Nephron progenitor cell (in vitro differentiated cells): ENCODE results near the gene NNT.
"Not testable (repeated sequence)": the region's sequence is repeated elsewhere in the genome, so short reads cannot be mapped to it uniquely, and the experiment has no call there.

Experiments
- DNase-seq: peaks from one replicate; pipeline ENCODE4 v3.0.0; 2021
- H3K27ac Mint-ChIP-seq: 2 replicates; pipeline ENCODE4 v1.8.0; 2021; ENCODE audit warnings: mild to moderate bottlenecking, moderate library complexity, mixed read lengths
- H3K27me3 Mint-ChIP-seq: 2 replicates; pipeline ENCODE4 v1.8.0; 2021; ENCODE audit warnings: mild to moderate bottlenecking, low read depth, mixed read lengths; ENCODE audit not compliant: poor library complexity
- H3K36me3 Mint-ChIP-seq: 2 replicates; pipeline ENCODE4 v1.8.0; 2021; ENCODE audit warnings: low read depth, mixed read lengths
- H3K4me1 Mint-ChIP-seq: 2 replicates; pipeline ENCODE4 v1.8.0; 2021; ENCODE audit warnings: mixed read lengths
- H3K4me3 Mint-ChIP-seq: 2 replicates; pipeline ENCODE4 v1.8.0; 2021; ENCODE audit warnings: mild to moderate bottlenecking, moderate library complexity, mixed read lengths
- H3K9me3 Mint-ChIP-seq: 2 replicates; pipeline ENCODE4 v1.8.0; 2021; ENCODE audit warnings: mild to moderate bottlenecking, moderate library complexity, mixed read lengths
- CTCF ChIP-seq: fragments of 200-600 bp; sonication (generic); IDR thresholded peaks from 2 replicates; pipeline ENCODE4 v1.5.0; 2021; ENCODE audit warnings: antibody characterized with exemption

NNT gene

GRCh38 chr5:43685252-43685950, 82.4 kb downstream of the NNT start:
- Mint-ChIP-seq H3K36me3 (peaks cover 45% of the 10 kb centered on the region), H3K4me1 (no peaks in the 10 kb centered on the region), H3K27ac (no peak overlapping the region), H3K4me3 (no peak overlapping the region), H3K9me3 (no peaks in the 10 kb centered on the region), H3K27me3 (no peaks in the 10 kb centered on the region)
- no peak for TF ChIP-seq CTCF
- DNase-seq, result no peak

- no peaks in the 10 kb centered on the region for H3K9me3 Mint-ChIP-seq
- no peak overlapping the region for H3K27ac Mint-ChIP-seq
- no peak overlapping the region for H3K4me3 Mint-ChIP-seq
- H3K27me3 Mint-ChIP-seq, result no peaks in the 10 kb centered on the region
- no peak for TF ChIP-seq CTCF
- H3K4me1 Mint-ChIP-seq, result no peaks in the 10 kb centered on the region
- H3K36me3 Mint-ChIP-seq, result peaks cover 49% of the 10 kb centered on the region
- no peak for DNase-seq
Measured at GRCh38 chr5:43687275-43687674, 84.3 kb downstream of the NNT start.

GRCh38 chr5:43691275-43691674, 88.3 kb downstream of the NNT start:
- Mint-ChIP-seq H3K27me3 (no peaks in the 10 kb centered on the region), H3K4me3 (no peak overlapping the region), H3K4me1 (no peaks in the 10 kb centered on the region), H3K27ac (no peak overlapping the region), H3K9me3 (peaks cover 25% of the 10 kb centered on the region), H3K36me3 (peaks cover 76% of the 10 kb centered on the region)
- no peak for DNase-seq
- no peak for TF ChIP-seq CTCF

- TF ChIP-seq CTCF, result no peak
- Mint-ChIP-seq H3K27ac (no peak overlapping the region), H3K9me3 (peaks cover 28% of the 10 kb centered on the region), H3K36me3 (peaks cover 78% of the 10 kb centered on the region), H3K27me3 (no peaks in the 10 kb centered on the region), H3K4me1 (no peaks in the 10 kb centered on the region), H3K4me3 (no peak overlapping the region)
- DNase-seq, result no peak
Measured at GRCh38 chr5:43691893-43692292, 88.9 kb downstream of the NNT start.

- Mint-ChIP-seq H3K27ac (no peak overlapping the region), H3K9me3 (peaks cover 33% of the 10 kb centered on the region), H3K27me3 (peaks cover 3% of the 10 kb centered on the region), H3K4me3 (no peak overlapping the region), H3K36me3 (peaks cover 79% of the 10 kb centered on the region), H3K4me1 (no peaks in the 10 kb centered on the region)
- no peak for TF ChIP-seq CTCF
- no peak for DNase-seq
Measured at GRCh38 chr5:43693411-43693810, 90.4 kb downstream of the NNT start.

- H3K4me1 Mint-ChIP-seq, result no peaks in the 10 kb centered on the region
- peaks cover 33% of the 10 kb centered on the region for H3K9me3 Mint-ChIP-seq
- TF ChIP-seq CTCF, result no peak
- DNase-seq, result no peak
- no peak overlapping the region for H3K27ac Mint-ChIP-seq
- H3K27me3 Mint-ChIP-seq, result peaks cover 3% of the 10 kb centered on the region
- H3K36me3 Mint-ChIP-seq, result peaks cover 73% of the 10 kb centered on the region
- no peak overlapping the region for H3K4me3 Mint-ChIP-seq
Measured at GRCh38 chr5:43694027-43694426, 91.0 kb downstream of the NNT start.

- not testable (repeated sequence) for DNase-seq, H3K4me3 Mint-ChIP-seq, H3K4me1 Mint-ChIP-seq, H3K27me3 Mint-ChIP-seq, H3K27ac Mint-ChIP-seq
- Mint-ChIP-seq H3K9me3 (peaks cover 33% of the 10 kb centered on the region), H3K36me3 (peaks cover 59% of the 10 kb centered on the region)
Measured at GRCh38 chr5:43696444-43696843, 93.5 kb downstream of the NNT start.
